HEK293T (cell line): ENCODE data around the gene GNLY.

ENCODE experiments used
- CTCF ChIA-PET: fragments of 350-600 bp; formaldehyde crosslinking; extraction: SDS; loops from one replicate; lab custom pipeline; 2021; ENCODE audit warnings: antibody characterized with exemption, inconsistent platforms; lab: Yijun Ruan, JAX
- POLR2A ChIA-PET: fragments of 350-600 bp; formaldehyde crosslinking; extraction: SDS; loops from one replicate; lab custom pipeline; 2020; ENCODE audit warnings: antibody characterized with exemption, inconsistent platforms; lab: Yijun Ruan, JAX
- DNase-seq: peaks from one replicate; pipeline ENCODE4 v3.0.0; 2012; ENCODE audit warnings: mixed read lengths; ENCODE audit errors: extremely low spot score
- ARNT ChIP-seq: fragments of 450-650 bp; IDR thresholded peaks from 2 replicates; pipeline ENCODE4 v1.6.1; 2017; ENCODE audit warnings: mild to moderate bottlenecking
- BHLHE40 ChIP-seq: fragments of 450-650 bp; IDR thresholded peaks from 2 replicates; pipeline ENCODE4 v1.6.1; 2016; ENCODE audit warnings: mild to moderate bottlenecking, moderate library complexity, borderline replicate concordance
- CTBP1 ChIP-seq: fragments of 450-650 bp; IDR thresholded peaks from 2 replicates; pipeline ENCODE4 v1.6.1; 2016; ENCODE audit warnings: borderline replicate concordance
- ELF4 ChIP-seq: fragments of 450-650 bp; IDR thresholded peaks from 2 replicates; pipeline ENCODE4 v1.6.1; 2017; ENCODE audit warnings: antibody characterized with exemption
- FOXA1 ChIP-seq: fragments of 450-650 bp; IDR thresholded peaks from 2 replicates; pipeline ENCODE4 v1.6.1; 2016; ENCODE audit warnings: mild to moderate bottlenecking
- FOXK2 ChIP-seq: fragments of 450-650 bp; IDR thresholded peaks from 2 replicates; pipeline ENCODE4 v1.6.1; 2016; ENCODE audit warnings: mild to moderate bottlenecking
- FOXM1 ChIP-seq: fragments of 450-650 bp; IDR thresholded peaks from 2 replicates; pipeline ENCODE4 v1.6.1; 2017; ENCODE audit warnings: mild to moderate bottlenecking, borderline replicate concordance
- HDGF ChIP-seq: fragments of 450-650 bp; IDR thresholded peaks from 2 replicates; pipeline ENCODE4 v1.6.1; 2017; ENCODE audit warnings: antibody characterized with exemption, borderline replicate concordance
- L3MBTL2 ChIP-seq: fragments of 450-650 bp; conservative IDR thresholded peaks from 2 replicates; pipeline ENCODE4 v1.6.1; 2016; ENCODE audit warnings: mild to moderate bottlenecking
- LEF1 ChIP-seq: fragments of 450-650 bp; IDR thresholded peaks from 2 replicates; pipeline ENCODE4 v1.6.1; 2017; ENCODE audit warnings: mild to moderate bottlenecking, borderline replicate concordance
- NFRKB ChIP-seq: fragments of 450-650 bp; IDR thresholded peaks from 2 replicates; pipeline ENCODE4 v1.6.1; 2016; ENCODE audit warnings: mild to moderate bottlenecking, moderate library complexity
- SP1 ChIP-seq: fragments of 450-650 bp; IDR thresholded peaks from 2 replicates; pipeline ENCODE4 v1.6.1; 2017
- SUZ12 ChIP-seq: fragments of 450-650 bp; IDR thresholded peaks from 2 replicates; pipeline ENCODE4 v1.6.1; 2016; ENCODE audit warnings: mild to moderate bottlenecking
- TARDBP ChIP-seq: fragments of 450-650 bp; IDR thresholded peaks from 2 replicates; pipeline ENCODE4 v1.6.1; 2016
- ZNF384 ChIP-seq: fragments of 450-650 bp; IDR thresholded peaks from 2 replicates; pipeline ENCODE4 v1.6.1; 2016
- TF ChIP-seq, protein P1 (sequence below): fragments of 450-650 bp; IDR thresholded peaks from 2 replicates; pipeline ENCODE4 v1.6.1; 2016

Gene GNLY

DNA sequence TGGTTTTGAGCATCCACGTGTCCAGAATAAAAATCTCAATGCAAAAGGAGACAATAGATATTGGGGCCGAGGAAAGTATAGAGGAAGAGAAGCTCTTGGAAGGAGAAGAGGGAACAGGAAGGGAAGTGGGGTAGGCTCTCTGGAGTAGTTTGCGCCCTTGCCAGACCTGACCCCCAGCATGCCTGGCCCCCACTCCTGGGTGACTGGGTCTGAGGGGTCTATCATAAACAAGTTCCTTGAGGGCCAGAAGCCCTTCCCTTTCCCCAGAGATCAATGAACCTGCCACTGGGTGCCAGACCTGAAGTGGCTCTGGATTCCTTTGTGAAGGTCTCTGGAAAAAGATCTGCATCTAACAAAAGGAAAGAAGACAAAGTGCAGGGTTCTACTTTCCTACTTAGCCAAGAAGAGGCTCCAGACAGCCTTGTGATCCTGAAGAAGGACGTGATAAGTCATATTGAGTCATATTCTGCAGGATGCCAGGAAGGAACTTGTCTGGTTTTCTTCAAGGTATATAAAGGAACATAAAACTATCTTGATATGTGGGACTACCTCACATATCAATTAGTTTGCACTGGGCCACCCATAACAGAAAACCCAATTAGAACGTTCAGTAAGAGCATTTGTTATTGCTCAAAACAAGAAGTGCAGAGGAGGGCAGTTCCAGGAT, 40.9 kb downstream of the GNLY start:
- CTCF ChIA-PET, result interaction anchor here (1.2 kb wide), 1 partner anchor 79 kb away, joined by 3 read pairs; no protein-coding TSS in a partner anchor
- no peak for DNase-seq
- POLR2A ChIA-PET, result no interaction called here
- TF ChIP-seq SP1, result no peak

DNA sequence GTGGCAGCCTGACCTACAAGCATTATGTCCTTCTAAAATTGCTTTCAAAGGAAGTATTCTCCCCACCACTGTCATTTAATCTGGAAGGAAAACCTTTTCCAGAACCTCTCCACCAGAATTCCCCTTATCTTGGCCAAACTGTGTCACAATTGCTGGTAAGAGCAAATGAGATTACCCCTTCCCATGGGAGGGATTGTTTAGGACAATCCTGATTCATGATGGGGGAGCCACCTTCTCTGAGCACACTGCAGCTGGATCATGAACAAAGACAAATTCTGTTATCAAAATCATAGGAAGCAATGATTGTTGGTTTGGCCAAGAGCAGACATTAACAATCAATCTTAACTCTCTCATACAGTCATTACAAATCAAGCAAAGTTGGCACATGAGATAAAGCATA, 41.5 kb downstream of the GNLY start:
- TF ChIP-seq, protein P1, sequence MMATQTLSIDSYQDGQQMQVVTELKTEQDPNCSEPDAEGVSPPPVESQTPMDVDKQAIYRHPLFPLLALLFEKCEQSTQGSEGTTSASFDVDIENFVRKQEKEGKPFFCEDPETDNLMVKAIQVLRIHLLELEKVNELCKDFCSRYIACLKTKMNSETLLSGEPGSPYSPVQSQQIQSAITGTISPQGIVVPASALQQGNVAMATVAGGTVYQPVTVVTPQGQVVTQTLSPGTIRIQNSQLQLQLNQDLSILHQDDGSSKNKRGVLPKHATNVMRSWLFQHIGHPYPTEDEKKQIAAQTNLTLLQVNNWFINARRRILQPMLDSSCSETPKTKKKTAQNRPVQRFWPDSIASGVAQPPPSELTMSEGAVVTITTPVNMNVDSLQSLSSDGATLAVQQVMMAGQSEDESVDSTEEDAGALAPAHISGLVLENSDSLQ, result no peak
- TF ChIP-seq TARDBP (no peak), BHLHE40 (no peak), LEF1 (no peak), ELF4 (no peak), ARNT (no peak), HDGF (no peak), SUZ12 (no peak), CTBP1 (no peak), L3MBTL2 (no peak), FOXK2 (no peak), SP1 (no peak), FOXM1 (no peak)
- DNase-seq, result no peak
- ChIA-PET POLR2A (no interaction called here), CTCF (interaction anchor here (1.2 to 1.5 kb wide), 2 partner anchors 16 to 78 kb away, joined by 3 to 5 read pairs; no protein-coding TSS in a partner anchor)

DNA sequence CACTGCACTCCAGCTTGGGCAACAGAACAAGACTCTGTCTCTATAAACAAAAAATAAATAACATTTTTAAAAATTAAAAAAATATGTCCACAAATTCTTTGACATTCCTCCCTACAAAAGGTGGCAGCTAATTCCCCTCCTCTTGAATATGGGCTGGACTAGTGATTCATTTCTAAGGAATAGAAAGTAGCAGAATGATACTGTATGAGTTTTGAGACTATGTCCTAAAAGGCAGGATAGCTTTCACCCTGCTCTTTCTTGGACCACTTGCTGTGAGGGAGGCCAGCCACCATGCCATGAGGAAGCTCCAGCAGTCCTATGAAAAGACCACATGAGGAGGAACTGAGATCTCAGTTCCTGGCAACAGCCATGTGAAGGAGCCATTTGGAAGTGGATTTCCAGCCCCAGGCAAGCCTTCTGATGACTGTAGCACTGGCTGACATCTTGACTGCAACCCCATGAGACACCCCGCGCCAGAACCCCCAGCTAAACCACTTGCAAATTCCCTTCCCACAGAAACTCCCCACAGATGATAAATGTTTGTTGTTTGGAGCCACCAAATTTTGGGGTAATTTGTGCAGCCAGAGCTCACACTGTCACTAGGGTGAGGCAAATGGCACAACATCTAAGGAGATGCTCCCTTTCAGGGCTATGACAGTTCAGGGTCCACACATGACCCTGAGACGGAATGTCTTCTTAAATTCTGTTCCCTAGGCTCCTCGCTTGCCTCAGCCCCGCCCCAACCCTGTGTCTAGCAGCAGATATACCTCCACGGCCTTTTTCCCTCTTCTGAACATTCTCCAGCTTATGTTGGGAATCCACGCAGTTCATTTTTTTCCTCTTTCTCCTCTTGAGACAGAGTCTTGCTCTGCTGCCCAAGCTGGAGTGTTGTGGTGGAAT, 42.5 kb downstream of the GNLY start:
- ChIA-PET POLR2A (no interaction called here), CTCF (interaction anchor here (1.5 kb wide), 1 partner anchor 15 kb away, joined by 5 read pairs; no protein-coding TSS in a partner anchor)
- DNase-seq, result no peak
- TF ChIP-seq ARNT (no peak), BHLHE40 (no peak), L3MBTL2 (no peak), FOXM1 (no peak), LEF1 (no peak), CTBP1 (no peak), FOXA1 (no peak), FOXK2 (no peak), ELF4 (no peak), SP1 (no peak), HDGF (no peak), TARDBP (no peak), SUZ12 (no peak), NFRKB (no peak), ZNF384 (no peak)
- TF ChIP-seq, protein P1, result no peak

DNA sequence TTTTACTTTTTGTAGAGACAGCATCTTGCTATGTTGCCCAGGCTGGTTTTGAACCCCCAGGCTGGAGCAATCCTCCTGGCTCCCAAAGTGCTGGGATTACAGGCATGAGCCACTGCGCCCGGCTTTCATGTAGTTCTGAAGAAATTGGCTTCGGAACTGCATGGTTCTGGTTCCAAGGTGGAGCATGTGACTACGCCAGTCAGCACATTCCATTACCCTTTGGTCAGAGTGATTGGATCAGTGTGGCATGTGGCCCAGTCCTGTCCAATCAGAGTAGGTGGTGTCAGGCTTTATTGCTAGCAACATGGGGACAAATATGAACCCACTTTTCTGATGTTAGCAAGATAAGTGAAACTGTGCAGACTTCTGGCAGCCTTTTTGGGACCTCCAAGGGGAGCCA, 43.3 kb downstream of the GNLY start:
- no peak for TF ChIP-seq ELF4
- TF ChIP-seq L3MBTL2, result no peak
- TF ChIP-seq LEF1, result no peak
- TF ChIP-seq BHLHE40, result no peak
- no peak for TF ChIP-seq FOXA1
- no peak for TF ChIP-seq HDGF
- no peak for TF ChIP-seq CTBP1
- no peak for TF ChIP-seq ZNF384
- no peak for TF ChIP-seq NFRKB
- no peak for TF ChIP-seq SP1
- TF ChIP-seq TARDBP, result no peak
- TF ChIP-seq FOXM1, result no peak
- no peak for TF ChIP-seq ARNT
- TF ChIP-seq FOXK2, result no peak

DNA sequence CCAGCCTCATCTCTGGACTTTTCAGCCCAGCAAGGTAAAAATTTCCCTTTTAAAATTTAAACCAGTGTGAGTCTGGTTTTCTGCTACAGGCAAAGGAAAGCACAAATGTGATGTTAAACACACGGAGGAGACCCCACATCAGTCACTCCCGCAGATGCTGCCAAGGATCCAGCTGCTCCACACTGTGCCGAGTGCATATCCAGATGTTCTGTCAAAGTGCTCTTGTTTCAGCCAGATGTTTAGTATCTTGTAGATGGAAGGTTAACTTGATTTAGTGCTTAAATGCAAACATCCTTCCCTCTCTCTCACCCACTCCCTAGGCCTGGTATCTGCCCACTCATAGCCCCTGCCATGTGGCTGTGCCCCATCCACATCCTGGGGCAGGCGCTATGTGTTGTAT, 43.8 kb downstream of the GNLY start:
- POLR2A ChIA-PET, result no interaction called here
- DNase-seq, result no peak
- TF ChIP-seq HDGF (no peak), ZNF384 (no peak), LEF1 (no peak), TARDBP (no peak), SUZ12 (no peak), ELF4 (no peak), CTBP1 (no peak), L3MBTL2 (no peak), FOXM1 (no peak), BHLHE40 (no peak), ARNT (no peak), NFRKB (no peak)
- TF ChIP-seq, protein P1, result no peak
- CTCF ChIA-PET, result no interaction called here

More for the DNA sequence above, 43.3 kb downstream of the GNLY start:
- POLR2A ChIA-PET, result no interaction called here
- CTCF ChIA-PET, result interaction anchor here (1.5 kb wide), 1 partner anchor 14 kb away, joined by 5 read pairs; no protein-coding TSS in a partner anchor
- no peak for DNase-seq
